Fibroblast of the aortic adventitia (primary cell): ENCODE results near the gene ZCCHC17. TPM values are rescaled to one million over a fixed set of nuclear protein-coding genes. Genes with fewer than 3 reads are reported as not detected.

ENCODE experiments used
- DNase-seq: peaks from one replicate; pipeline ENCODE4 v3.0.0-alpha.2; 2010; ENCODE audit warnings: low read depth
- H3K4me3 ChIP-seq: 2 replicates; pipeline ENCODE4 v1.5.1; 2011; ENCODE audit warnings: low read depth, mild to moderate bottlenecking, control low read depth, low read length, moderate library complexity
- CTCF ChIP-seq: IDR thresholded peaks from 2 replicates; pipeline ENCODE4 v1.5.1; 2011; ENCODE audit warnings: mild to moderate bottlenecking, low read length, control low read depth, inconsistent platforms; ENCODE audit not compliant: insufficient read depth
- total RNA-seq: library from RNA; depleted of rRNA; stranded (reverse); fragments of >200 nt; gene quantifications from 2 replicates; pipeline ENCODE4 v1.2.3, GENCODE V29; 2012; ENCODE audit warnings: low replicate concordance

ZCCHC17 gene
- total RNA-seq, 1 donor: 39.9 TPM

GRCh38 chr1:31306278-31306677 lies 9.4 kb downstream of the ZCCHC17 start:
- H3K4me3 ChIP-seq: no peak overlapping the region
- peak; percentile 97 for DNase-seq
- TF ChIP-seq CTCF: no peak

- no peak for DNase-seq
- TF ChIP-seq CTCF: no peak
Measured at GRCh38 chr1:31308036-31308435, 11.2 kb downstream of the ZCCHC17 start.

GRCh38 chr1:31310198-31310597 lies 13.4 kb downstream of the ZCCHC17 start:
- TF ChIP-seq CTCF: no peak
- no peak overlapping the region for H3K4me3 ChIP-seq

More at GRCh38 chr1:31308036-31308435, 11.2 kb downstream of the ZCCHC17 start:
- H3K4me3 ChIP-seq: no peak overlapping the region

GRCh38 chr1:31315902-31316301 lies 19.1 kb downstream of the ZCCHC17 start:
- no peak overlapping the region for H3K4me3 ChIP-seq
- TF ChIP-seq CTCF: no peak
- no peak for DNase-seq

More at GRCh38 chr1:31310198-31310597, 13.4 kb downstream of the ZCCHC17 start:
- no peak for DNase-seq

- TF ChIP-seq CTCF: no peak
- H3K4me3 ChIP-seq: no peak overlapping the region
- DNase-seq: no peak
Measured at GRCh38 chr1:31318146-31318545, 21.3 kb downstream of the ZCCHC17 start.

- H3K4me3 ChIP-seq: no peak overlapping the region
- no peak for TF ChIP-seq CTCF
- no peak for DNase-seq
Measured at GRCh38 chr1:31324093-31324492, 27.3 kb downstream of the ZCCHC17 start.

- no peak overlapping the region for H3K4me3 ChIP-seq
- no peak for DNase-seq
Measured at GRCh38 chr1:31324992-31325391, 28.2 kb downstream of the ZCCHC17 start.

More at GRCh38 chr1:31324992-31325391, 28.2 kb downstream of the ZCCHC17 start:
- no peak for TF ChIP-seq CTCF
